H1 (cell line): ENCODE data around the gene ACAA1. TPM values are rescaled to one million over a fixed set of nuclear protein-coding genes. Genes with fewer than 3 reads are reported as not detected.
A peak's percentile ranks its signal among the peaks of the same experiment; 100 is the strongest.

ENCODE experiments used
- CTCF ChIA-PET: fragments of 300-600 bp; sonication (Branson Sonifier 250); formaldehyde crosslinking; loops from one replicate; lab custom pipeline; 2021; ENCODE audit not compliant: partially characterized antibody; lab: Charles Lee
- POLR2A ChIA-PET: fragments of 300-600 bp; sonication (Branson Sonifier 250); formaldehyde crosslinking; loops from one replicate; lab custom pipeline; 2021; ENCODE audit warnings: inconsistent platforms; ENCODE audit not compliant: partially characterized antibody; lab: Charles Lee
- DNase-seq, 2 experiments: peaks; one replicate each; pipeline versions ENCODE4 v3.0.0 to v3.0.0-alpha.2; 2010 to 2022; ENCODE audit warnings: low spot score in 2 of 2, low read depth in 1 of 2, mixed read lengths in 1 of 2
- FAIRE-seq: peaks from 2 replicates; lab custom pipeline; 2011; peaks lifted over from hg19 to GRCh38; lab: Jason Lieb, UNC
- H2AFZ ChIP-seq: 2 replicates; pipeline ENCODE4 v1.8.1; 2012; ENCODE audit warnings: low read length, inconsistent platforms
- H2AK5ac ChIP-seq: 2 replicates; pipeline ENCODE4 v1.6.1; 2013; ENCODE audit warnings: low read depth, low read length
- H2BK120ac ChIP-seq: replicated peaks from 2 replicates; pipeline ENCODE3; 2013; ENCODE audit warnings: low read depth, low read length, inconsistent platforms
- H2BK12ac ChIP-seq: 2 replicates; pipeline ENCODE4 v1.6.1; 2013; ENCODE audit warnings: low read depth, low read length
- H2BK15ac ChIP-seq: 2 replicates; pipeline ENCODE4 v1.6.1; 2013; ENCODE audit warnings: low read length
- H2BK20ac ChIP-seq: 2 replicates; pipeline ENCODE4 v1.6.1; 2013; ENCODE audit warnings: low read length
- H2BK5ac ChIP-seq: 2 replicates; pipeline ENCODE4 v1.6.1; 2013; ENCODE audit warnings: low read depth, low read length
- H3K14ac ChIP-seq: 2 replicates; pipeline ENCODE4 v1.6.1; 2013; ENCODE audit warnings: inconsistent platforms; ENCODE audit not compliant: insufficient read length
- H3K18ac ChIP-seq: 2 replicates; pipeline ENCODE4 v1.6.1; 2013; ENCODE audit warnings: low read length; ENCODE audit errors: extremely low read depth
- H3K23ac ChIP-seq: 2 replicates; pipeline ENCODE4 v1.6.1; 2013; ENCODE audit warnings: inconsistent platforms; ENCODE audit not compliant: insufficient read length
- H3K23me2 ChIP-seq: 2 replicates; pipeline ENCODE4 v1.6.1; 2013; ENCODE audit warnings: low read depth, low read length
- H3K27ac ChIP-seq: 2 replicates; pipeline ENCODE4 v1.6.1; 2011; ENCODE audit warnings: low read depth, low read length, inconsistent platforms
- H3K27me3 ChIP-seq, 4 experiments: replicated peaks in 1 of 4; 1 replicate in 1 of 4; 2 replicates in 3 of 4; pipeline versions ENCODE4 v1.6.1 to v1.8.1; 2011 to 2013; ENCODE audit warnings: low read length in 3 of 4, mild to moderate bottlenecking in 3 of 4, inconsistent platforms in 2 of 4, mixed read lengths in 2 of 4, moderate library complexity in 1 of 4; ENCODE audit not compliant: control insufficient read depth in 3 of 4, insufficient read depth in 3 of 4; ENCODE audit errors: extremely low read depth in 1 of 4
- H3K36me3 ChIP-seq, 4 experiments: 2 replicates each; pipeline versions ENCODE4 v1.6.1 to v1.8.1; 2011 to 2013; ENCODE audit warnings: mild to moderate bottlenecking in 4 of 4, low read length in 3 of 4, moderate library complexity in 2 of 4, control low read depth in 1 of 4, inconsistent platforms in 1 of 4; ENCODE audit not compliant: insufficient read depth in 4 of 4, control insufficient read depth in 2 of 4
- H3K4ac ChIP-seq: replicated peaks from 2 replicates; pipeline ENCODE3; 2013; ENCODE audit warnings: low read length, low read depth, mixed read lengths, inconsistent platforms; ENCODE audit not compliant: insufficient read length
- H3K4me1 ChIP-seq, 4 experiments: replicated peaks in 1 of 4; 1 replicate in 1 of 4; 2 replicates in 3 of 4; pipeline versions ENCODE4 v1.6.1 to v1.8.1; 2011 to 2013; ENCODE audit warnings: low read length in 3 of 4, inconsistent platforms in 2 of 4, mixed read lengths in 1 of 4; ENCODE audit not compliant: insufficient read depth in 4 of 4, control insufficient read depth in 3 of 4
- H3K4me2 ChIP-seq, 2 experiments: 2 replicates each; pipeline versions ENCODE4 v1.6.1 to v1.8.1; 2011 to 2013; ENCODE audit warnings: low read depth in 2 of 2, low read length in 2 of 2, control low read depth in 1 of 2, inconsistent platforms in 1 of 2, mild to moderate bottlenecking in 1 of 2; ENCODE audit not compliant: insufficient read depth in 1 of 2
- H3K4me3 ChIP-seq, 4 experiments: fragments of 200-600, 300-600 bp in 1 of 4; sonication (generic), shearing (Covaris generic), sonication (Bioruptor Twin) in 1 of 4; 2 replicates each; pipeline versions ENCODE4 v1.5.1 to v1.8.1; 2011 to 2016; ENCODE audit warnings: low read length in 4 of 4, low read depth in 3 of 4, control low read depth in 2 of 4, inconsistent platforms in 2 of 4, mild to moderate bottlenecking in 2 of 4, mixed read lengths in 1 of 4, moderate library complexity in 1 of 4; ENCODE audit not compliant: insufficient read depth in 2 of 4; ENCODE audit errors: extremely low read depth in 1 of 4
- H3K56ac ChIP-seq: replicated peaks from 2 replicates; pipeline ENCODE3; 2013; ENCODE audit warnings: low read depth, mild to moderate bottlenecking, mixed read lengths, low read length, inconsistent platforms; ENCODE audit not compliant: insufficient read length
- H3K79me1 ChIP-seq: 2 replicates; pipeline ENCODE4 v1.6.1; 2013; ENCODE audit warnings: low read depth, low read length, control low read depth
- H3K79me2 ChIP-seq, 2 experiments: 2 replicates each; pipeline versions ENCODE4 v1.6.1 to v1.8.1; 2012 to 2013; ENCODE audit warnings: low read length in 2 of 2, mild to moderate bottlenecking in 2 of 2, inconsistent platforms in 1 of 2; ENCODE audit not compliant: insufficient read depth in 2 of 2, control insufficient read depth in 1 of 2
- H3K9ac ChIP-seq, 4 experiments: replicated peaks in 1 of 4; 1 replicate in 1 of 4; 2 replicates in 3 of 4; pipeline versions ENCODE4 v1.6.1 to v1.8.1; 2011 to 2013; ENCODE audit warnings: low read depth in 3 of 4, low read length in 3 of 4, control low read depth in 2 of 4, mild to moderate bottlenecking in 2 of 4, moderate library complexity in 2 of 4, inconsistent platforms in 1 of 4; ENCODE audit errors: extremely low read depth in 1 of 4
- H3K9me3 ChIP-seq, 2 experiments: 2 replicates each; pipeline versions ENCODE4 v1.6.1 to v1.8.1; 2012 to 2013; ENCODE audit warnings: mild to moderate bottlenecking in 2 of 2, moderate library complexity in 2 of 2, control low read depth in 1 of 2, inconsistent platforms in 1 of 2, low read depth in 1 of 2, low read length in 1 of 2, mixed read lengths in 1 of 2; ENCODE audit not compliant: insufficient read depth in 2 of 2
- H4K20me1 ChIP-seq, 2 experiments: replicated peaks in 1 of 2; 2 replicates each; pipeline versions ENCODE3 to v1.8.1; 2011 to 2013; ENCODE audit warnings: inconsistent platforms in 2 of 2, low read length in 2 of 2, mild to moderate bottlenecking in 1 of 2; ENCODE audit not compliant: insufficient read depth in 2 of 2, control insufficient read depth in 1 of 2
- H4K5ac ChIP-seq: 2 replicates; pipeline ENCODE4 v1.6.1; 2013; ENCODE audit warnings: low read length, low read depth, mixed read lengths, inconsistent platforms; ENCODE audit not compliant: insufficient read length
- H4K8ac ChIP-seq: 2 replicates; pipeline ENCODE4 v1.8.0; 2013; ENCODE audit warnings: mild to moderate bottlenecking, moderate library complexity, low read length, inconsistent platforms; ENCODE audit not compliant: insufficient read depth; ENCODE audit errors: extremely low read depth
- H4K91ac ChIP-seq: replicated peaks from 2 replicates; pipeline ENCODE3; 2013; ENCODE audit warnings: low read length, mixed read lengths, inconsistent platforms; ENCODE audit not compliant: insufficient read length
- CTBP2 ChIP-seq: IDR thresholded peaks from 2 replicates; pipeline ENCODE4 v1.7.0; 2011; ENCODE audit warnings: borderline replicate concordance, mild to moderate bottlenecking, moderate library complexity, mixed read lengths, low read length; ENCODE audit not compliant: insufficient read depth, insufficient read length
- FOSL1 ChIP-seq: IDR thresholded peaks from 2 replicates; pipeline ENCODE4 v1.6.1; 2011; ENCODE audit warnings: mild to moderate bottlenecking, low read depth, low read length, moderate library complexity; ENCODE audit not compliant: insufficient read depth
- HDAC2 ChIP-seq, 2 experiments: fragments of 300-600 bp in 1 of 2; sonication (generic) in 1 of 2; IDR thresholded peaks; 2 replicates each; pipeline ENCODE4 v1.6.1; 2011 to 2012; ENCODE audit warnings: low read depth in 2 of 2, low read length in 2 of 2, mild to moderate bottlenecking in 2 of 2, moderate library complexity in 2 of 2, borderline replicate concordance in 1 of 2, inconsistent platforms in 1 of 2
- KDM1A ChIP-seq: fragments of 200-600, 300-600 bp; sonication (generic); IDR thresholded peaks from 2 replicates; pipeline ENCODE4 v1.7.1; 2016; ENCODE audit warnings: mild to moderate bottlenecking, low read length, borderline replicate concordance
- RAD21 ChIP-seq, 2 experiments: IDR thresholded peaks in 1 of 2; conservative IDR thresholded peaks in 1 of 2; 2 replicates each; pipeline ENCODE4 v1.6.1; 2011; ENCODE audit warnings: low read depth in 2 of 2, low read length in 2 of 2, improper control_type of control experiment in 1 of 2, inconsistent platforms in 1 of 2, mild to moderate bottlenecking in 1 of 2, moderate library complexity in 1 of 2
- WGBS, 2 experiments: shearing (Covaris generic) in 1 of 2; methylation state at CpG; one replicate each; pipeline versions ENCODE4 v1.1.6 to v1.1.7; 2013 to 2015; ENCODE audit warnings: low lambda C conversion rate in 2 of 2, mixed read lengths in 2 of 2, inconsistent platforms in 1 of 2, low coverage in 1 of 2, missing lambda C conversion rate in 1 of 2; ENCODE audit not compliant: insufficient replicate concordance in 2 of 2, insufficient coverage in 1 of 2, insufficient read length in 1 of 2; ENCODE audit errors: extremely low coverage in 1 of 2, missing lambda C conversion rate in 1 of 2; 5-methylcytosine and 5-hydroxymethylcytosine counted together
- polyA plus RNA-seq, 7 experiments: library from polyadenylated mRNA; depleted of rRNA in 3 of 7; stranded (reverse) in 5 of 7; unstranded in 2 of 7; fragments of >200 nt in 5 of 7; fragments of 200-250 nt in 2 of 7; gene quantifications; 1 replicate in 5 of 7; 2 replicates in 1 of 7; 4 replicates in 1 of 7; pipeline versions ENCODE4 v1.2.1 to v1.2.3, GENCODE V29; 2011 to 2013; ENCODE audit warnings: missing spikeins in 2 of 7, mixed read lengths in 2 of 7
- total RNA-seq: library from RNA; stranded (reverse); fragmentation: NEBNext Ultra II Directional; extraction: Animal tissue kit (Norgen Biotek cat#: 25700); gene quantifications from 2 replicates; pipeline ENCODE4 v1.2.1, GENCODE V29; 2021

ACAA1 gene
- total and polyA plus RNA-seq, 2 of the 8 experiments (the other 6 are each of a cell fraction or from before 2014, with no cell fraction given): 23.1 to 34.8 TPM

- Histone ChIP-seq H3K36me3 (peaks cover under 1 to 20% (median 9%) of the 10 kb centered on the region in 4 experiments; a peak in 5 of 8 replicates), H2BK120ac (no peak overlapping the region), H3K14ac (no peak overlapping the region), H3K56ac (no peak overlapping the region), H3K23ac (no peak overlapping the region), H3K27ac (no peak overlapping the region), H4K91ac (no peak overlapping the region), H4K5ac (no peak overlapping the region), H3K27me3 (no peaks in the 10 kb centered on the region), H3K23me2 (peaks cover 21% of the 10 kb centered on the region), H3K4me3 (peak overlapping the region; percentile 73 to 84 (median 80)), H3K4ac (no peak overlapping the region), H2AK5ac (no peak overlapping the region), H2AFZ (no peak overlapping the region), H3K18ac (no peak overlapping the region), H4K20me1 (peaks cover 4 to 6% of the 10 kb centered on the region in 2 experiments), H3K4me1 (peaks cover 7 to 18% (median 13%) of the 10 kb centered on the region in 4 experiments), H2BK15ac (no peak overlapping the region), H3K9ac (peak overlapping the region; percentile 56 to 82 (median 71)), H2BK20ac (no peak overlapping the region), H2BK5ac (peak overlapping the region; percentile 63; the same call in 1 of the 2 replicates), H4K8ac (no peak overlapping the region), H3K9me3 (no peaks in the 10 kb centered on the region), H3K79me2 (peaks cover 0 to 12% of the 10 kb centered on the region in 2 experiments; a peak in 1 of 4 replicates), H3K79me1 (no peaks in the 10 kb centered on the region; the same call in 1 of the 2 replicates), H2BK12ac (no peak overlapping the region), H3K4me2 (peak overlapping the region; percentile 64 to 75)
- no peak for DNase-seq
- ChIA-PET POLR2A (interaction anchor here (0.8 to 3.7 kb wide), 12 partner anchors 10 to 360 kb away, joined by 3 to 38 read pairs (median 3); partner anchors contain the start of genes EXOG, OXSR1, PLCD1 and SLC22A14), CTCF (interaction anchor here (0.8 to 8.1 kb wide), 4 partner anchors 15 to 163 kb away, joined by 3 to 52 read pairs (median 4); no protein-coding TSS in a partner anchor)
- TF ChIP-seq RAD21 (IDR thresholded peaks at IDR 0.05 in 1 of 2, conservative IDR thresholded peaks at IDR 0.05 in 1 of 2; ENCODE audit: low read depth in 2 of 2, low read length in 2 of 2) (no peak), KDM1A (no peak), CTBP2 (no peak), HDAC2 (IDR thresholded peaks at IDR 0.05; ENCODE audit: borderline replicate concordance in 1 of 2, low read depth in 2 of 2, low read length in 2 of 2) (0 out of 4 replicates have a peak, but pooled peaks of 1 of the 2 experiments have one; percentile 9), FOSL1 (no peak)
- no peak for FAIRE-seq
- 4% methylated on average over 19 of the region's 20 CpGs; no CpG with 5 or more reads in 1 of the 2 experiments for WGBS, 2 experiments
These were observed 542 bp downstream of the ACAA1 start for GRCh38 chr3:38136393-38136776.
